ENCODE results near the gene PLCL2.

PLCL2 gene

GRCh38 chr3:17138246-17139039 is 253.7 kb downstream of the PLCL2 start:
- in situ Hi-C loops (cut with HindIII; ENCODE audit: low sequenced_read_pairs) = no loop called here

Measured in DLD1 (cell line).